Gastroesophageal sphincter (tissue), 4 donors: ENCODE data around the gene PPARG. TPM values are rescaled to one million over a fixed set of nuclear protein-coding genes. Genes with fewer than 3 reads are reported as not detected.

Source experiments
- ATAC-seq: fragments of 150-250 bp; one replicate; pipeline ENCODE4 v1.9.1; 2016; ENCODE audit warnings: mild to moderate bottlenecking, moderate library complexity
- H3K27ac ChIP-seq, 4 donors: fragments of 200-600 bp; sonication (generic) in 3 of 4; 1 replicate in 3 of 4; 2 replicates in 1 of 4; pipeline ENCODE4 v1.5.1; 2016 to 2019
- H3K27me3 ChIP-seq: fragments of 200-600 bp; sonication (generic); one replicate; pipeline ENCODE4 v1.5.1; 2019
- H3K36me3 ChIP-seq, 2 donors: fragments of 200-600 bp; sonication (generic); one replicate each; pipeline ENCODE4 v1.5.1; 2019; ENCODE audit warnings: control low read depth in 1 of 2
- H3K4me1 ChIP-seq, 3 donors: fragments of 200-600 bp; sonication (generic); 1 replicate in 2 of 3; 2 replicates in 1 of 3; pipeline ENCODE4 v1.5.1; 2016 to 2019; ENCODE audit warnings: control low read depth in 2 of 3
- H3K4me3 ChIP-seq, 2 donors: fragments of 200-600 bp; sonication (generic); one replicate each; pipeline ENCODE4 v1.5.1; 2019; ENCODE audit warnings: mild to moderate bottlenecking in 1 of 2, moderate library complexity in 1 of 2
- H3K9me3 ChIP-seq, 3 donors: fragments of 200-600 bp; sonication (generic); one replicate each; pipeline ENCODE4 v1.5.1; 2017 to 2019; ENCODE audit warnings: control low read depth in 2 of 3
- CTCF ChIP-seq, 4 experiments: fragments of 200-600 bp in 2 of 4; fragments of 450-650 bp in 2 of 4; sonication (generic) in 1 of 4; IDR thresholded peaks; one replicate each; pipeline ENCODE4 v1.5.1; 2017 to 2019; ENCODE audit warnings: antibody characterized with exemption in 4 of 4, mild to moderate bottlenecking in 2 of 4, moderate library complexity in 2 of 4
- EP300 ChIP-seq: sonication (generic); formaldehyde crosslinking; IDR thresholded peaks from one replicate; pipeline ENCODE4 v1.6.1; 2017; ENCODE audit warnings: antibody characterized with exemption, mild to moderate bottlenecking
- POLR2A ChIP-seq, 2 donors: fragments of 450-650 bp; IDR thresholded peaks; one replicate each; pipeline ENCODE4 v1.6.1; 2017; ENCODE audit warnings: antibody characterized with exemption in 2 of 2, mild to moderate bottlenecking in 2 of 2, moderate library complexity in 1 of 2
- POLR2AphosphoS5 ChIP-seq: sonication (generic); formaldehyde crosslinking; IDR thresholded peaks from one replicate; pipeline ENCODE4 v1.6.1; 2017; ENCODE audit warnings: antibody characterized with exemption
- WGBS, 2 donors: methylation state at CpG; one replicate each; pipeline ENCODE4 v1.1.5; 2018; ENCODE audit warnings: low coverage in 1 of 2; 5-methylcytosine and 5-hydroxymethylcytosine counted together
- total RNA-seq, 4 donors: library from RNA; depleted of rRNA; stranded (reverse); fragments of >200 nt; gene quantifications; one replicate each; pipeline ENCODE4 v1.1.0, GENCODE V29; 2016

The PPARG gene
- total RNA-seq, 4 donors from 2014 or later, result 3.9 to 14.9 (median 9.3) TPM

- no peak for ATAC-seq
- H3K4me3 ChIP-seq, result no peak overlapping the region
- WGBS, 2 donors, result 36 to 96% methylated on average over 4 of the region's 11 CpGs
- no peaks in the 10 kb centered on the region for H3K9me3 ChIP-seq
- H3K27me3 ChIP-seq, result no peaks in the 10 kb centered on the region
- H3K4me1 ChIP-seq, result no peaks in the 10 kb centered on the region
- TF ChIP-seq POLR2A (IDR thresholded peaks at IDR 0.05) (no peak), CTCF (IDR thresholded peaks at IDR 0.05) (no peak), POLR2AphosphoS5 (no peak), EP300 (no peak)
- H3K36me3 ChIP-seq, result no peaks in the 10 kb centered on the region
- H3K27ac ChIP-seq, result no peak overlapping the region
Measured at GRCh38 chr3:12472000-12472610, 183.2 kb downstream of the PPARG start.

- Histone ChIP-seq H3K4me3 (no peak overlapping the region), H3K36me3 (no peaks in the 10 kb centered on the region), H3K4me1 (no peaks in the 10 kb centered on the region), H3K27ac (no peak overlapping the region), H3K9me3 (no peaks in the 10 kb centered on the region), H3K27me3 (no peaks in the 10 kb centered on the region)
- ATAC-seq, result no peak
- 100% methylated on average over 1 to 2 of the region's 5 CpGs for WGBS, 2 donors
- TF ChIP-seq POLR2A (IDR thresholded peaks at IDR 0.05) (no peak), EP300 (no peak), CTCF (IDR thresholded peaks at IDR 0.05) (no peak)
Measured at GRCh38 chr3:12472796-12473195, 183.9 kb downstream of the PPARG start.

- TF ChIP-seq EP300 (no peak), POLR2AphosphoS5 (no peak), POLR2A (IDR thresholded peaks at IDR 0.05) (no peak), CTCF (IDR thresholded peaks at IDR 0.05) (no peak)
- Histone ChIP-seq H3K27me3 (no peaks in the 10 kb centered on the region), H3K9me3 (no peaks in the 10 kb centered on the region), H3K27ac (no peak overlapping the region), H3K4me1 (no peaks in the 10 kb centered on the region), H3K4me3 (no peak overlapping the region), H3K36me3 (no peaks in the 10 kb centered on the region)
- ATAC-seq, result no peak
- WGBS, 2 donors, result 75 to 93% methylated on average over 2 to 9 of the region's 9 CpGs
Measured at GRCh38 chr3:12473511-12473910, 184.6 kb downstream of the PPARG start.

GRCh38 chr3:12476238-12476897 is 187.5 kb downstream of the PPARG start:
- no peak for ATAC-seq
- Histone ChIP-seq H3K9me3 (no peaks in the 10 kb centered on the region), H3K36me3 (no peaks in the 10 kb centered on the region), H3K4me1 (peaks cover 0 to 9% (median 0%) of the 10 kb centered on the region in 3 donors), H3K27me3 (no peaks in the 10 kb centered on the region), H3K4me3 (no peak overlapping the region), H3K27ac (no peak overlapping the region)
- WGBS, 2 donors, result 63 to 65% methylated on average over 3 to 4 of the region's 5 CpGs
- TF ChIP-seq EP300 (no peak), POLR2A (IDR thresholded peaks at IDR 0.05) (no peak), POLR2AphosphoS5 (no peak), CTCF (IDR thresholded peaks at IDR 0.05) (no peak)

GRCh38 chr3:12477256-12477655 is 188.4 kb downstream of the PPARG start:
- H3K36me3 ChIP-seq, result no peaks in the 10 kb centered on the region
- peaks cover 0 to 9% (median 0%) of the 10 kb centered on the region in 3 donors for H3K4me1 ChIP-seq
- 71 to 92% methylated on average over 5 of the region's 5 CpGs for WGBS, 2 donors
- TF ChIP-seq CTCF (IDR thresholded peaks at IDR 0.05), result no peak
- no peak for TF ChIP-seq POLR2A (IDR thresholded peaks at IDR 0.05)
- TF ChIP-seq EP300, result no peak
- TF ChIP-seq POLR2AphosphoS5, result no peak
- ATAC-seq, result no peak
- no peak overlapping the region for H3K4me3 ChIP-seq
- no peaks in the 10 kb centered on the region for H3K9me3 ChIP-seq
- no peak overlapping the region for H3K27ac ChIP-seq
- H3K27me3 ChIP-seq, result no peaks in the 10 kb centered on the region
